Sigmoid colon (tissue), 7 donors: ENCODE results near the gene BCL2L1. TPM values are rescaled to one million over a fixed set of nuclear protein-coding genes. Genes with fewer than 3 reads are reported as not detected.

ENCODE experiments used
- DNase-seq: peaks from one replicate; pipeline ENCODE4 v3.0.0-alpha.2; 2019
- H3K27ac ChIP-seq, 4 donors: fragments of 200-600 bp; sonication (generic); one replicate each; pipeline ENCODE4 v1.5.1; 2016 to 2019; ENCODE audit warnings: mild to moderate bottlenecking in 1 of 4
- H3K27me3 ChIP-seq, 3 donors: fragments of 200-600 bp; sonication (generic); one replicate each; pipeline ENCODE4 v1.5.1; 2019; ENCODE audit warnings: mild to moderate bottlenecking in 1 of 3
- H3K36me3 ChIP-seq, 4 donors: fragments of 200-600 bp; sonication (generic); one replicate each; pipeline ENCODE4 v1.5.1; 2016 to 2019
- H3K4me1 ChIP-seq, 4 donors: fragments of 200-600 bp; sonication (generic); one replicate each; pipeline ENCODE4 v1.5.1; 2017 to 2019
- H3K4me3 ChIP-seq, 4 donors: fragments of 200-600 bp; sonication (generic); one replicate each; pipeline ENCODE4 v1.5.1; 2017 to 2019; ENCODE audit warnings: mild to moderate bottlenecking in 2 of 4, moderate library complexity in 1 of 4
- H3K9me3 ChIP-seq, 4 donors: fragments of 200-600 bp in 3 of 4; sonication (generic) in 3 of 4; one replicate each; pipeline versions ENCODE4 v1.5.1 to v1.6.1; 2013 to 2019
- EP300 ChIP-seq, 4 donors: sonication (generic); formaldehyde crosslinking; IDR thresholded peaks; one replicate each; pipeline ENCODE4 v1.6.1; 2017; ENCODE audit warnings: antibody characterized with exemption in 4 of 4
- POLR2A ChIP-seq, 2 donors: fragments of 450-650 bp; IDR thresholded peaks; one replicate each; pipeline ENCODE4 v1.6.1; 2016; ENCODE audit warnings: antibody characterized with exemption in 2 of 2, mild to moderate bottlenecking in 2 of 2, moderate library complexity in 2 of 2
- POLR2AphosphoS5 ChIP-seq, 4 donors: sonication (generic); formaldehyde crosslinking; IDR thresholded peaks; one replicate each; pipeline ENCODE4 v1.6.1; 2017; ENCODE audit warnings: antibody characterized with exemption in 4 of 4
- WGBS, 2 donors: extraction: QIAGEN DNeasy Blood & Tissue Kit; methylation state at CpG; one replicate each; pipeline ENCODE4 v1.1.7; 2013; 5-methylcytosine and 5-hydroxymethylcytosine counted together
- intact Hi-C: fragments of 100-400 bp; cut with DNase I; formaldehyde crosslinking; loops from one replicate; pipeline ENCODE4 v1.15.1; 2023
- polyA plus RNA-seq, 3 donors: library from polyadenylated mRNA; stranded (reverse); fragments of 200-250 nt; gene quantifications; one replicate each; pipeline ENCODE4 v1.2.3, GENCODE V29; 2013
- total RNA-seq, 4 donors: library from RNA; depleted of rRNA; stranded (reverse); fragments of >200 nt; gene quantifications; one replicate each; pipeline ENCODE4 v1.1.0, GENCODE V29; 2016
- TF ChIP-seq, protein P1 (sequence below), 4 experiments: fragments of 450-650 bp in 3 of 4; fragments of 200-600 bp in 1 of 4; IDR thresholded peaks; one replicate each; pipeline ENCODE4 v1.5.1; 2016 to 2019; ENCODE audit warnings: antibody characterized with exemption in 4 of 4, mild to moderate bottlenecking in 3 of 4, moderate library complexity in 2 of 4
- donor health status: healthy with polysubstance abuse.
- donor health status: Bipolar disorder and iron deficiency.
- donor health status: healthy.

The BCL2L1 gene
- total and polyA plus RNA-seq, 7 donors, result 53.2 to 94.8 (median 71.3) TPM

DNA sequence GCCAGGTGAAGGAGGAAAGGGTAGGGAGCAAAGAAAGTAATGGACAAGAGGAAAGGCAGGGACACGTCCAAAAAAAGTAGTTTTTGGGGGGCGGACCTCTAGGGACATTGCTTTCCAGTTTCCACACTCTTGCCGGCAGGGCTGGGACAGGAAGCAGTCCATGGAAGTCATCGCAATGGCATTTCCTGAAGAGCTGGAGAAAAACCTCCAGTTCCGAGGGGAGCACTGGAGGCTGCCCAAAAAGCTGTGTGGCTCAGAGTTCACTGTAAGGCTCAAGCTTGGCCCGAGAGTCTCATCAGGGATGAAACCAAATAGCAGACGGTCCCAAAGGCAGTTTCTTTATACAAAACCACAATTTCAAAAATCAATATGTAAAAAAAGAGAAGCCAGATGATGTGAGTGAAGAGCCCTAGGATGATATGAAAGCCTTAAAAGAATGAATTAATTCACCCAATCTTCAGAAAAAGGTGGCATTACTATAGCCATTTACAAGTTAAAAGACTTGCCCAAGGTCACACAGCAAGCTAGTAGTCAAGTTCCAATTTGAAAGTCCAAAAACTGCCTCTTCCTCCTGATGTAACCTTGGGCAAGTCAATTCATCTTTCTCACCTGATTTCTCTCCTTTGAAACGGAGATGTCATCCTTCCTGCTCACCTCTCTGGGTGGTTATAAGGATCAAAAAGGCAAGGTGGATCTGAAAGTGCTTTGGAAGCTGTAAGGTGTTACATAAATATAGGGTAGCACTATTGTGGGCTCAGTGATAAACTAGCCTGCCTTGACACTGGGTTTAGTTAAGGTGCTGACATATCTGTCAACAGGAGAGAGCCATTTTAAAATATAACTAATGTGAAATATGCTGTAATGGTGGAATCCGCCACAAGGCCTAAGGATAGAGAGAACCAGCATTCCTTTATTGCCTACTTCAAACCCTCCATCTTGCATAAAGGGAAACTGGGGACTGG, 9.1 kb downstream of the BCL2L1 start:
- Histone ChIP-seq H3K27ac (peak overlapping the region; percentile 80 to 99 (median 85)), H3K9me3 (no peaks in the 10 kb centered on the region), H3K36me3 (peaks cover 0 to 20% (median 3%) of the 10 kb centered on the region in 4 donors), H3K27me3 (no peaks in the 10 kb centered on the region), H3K4me1 (peaks cover 0 to 84% (median 75%) of the 10 kb centered on the region in 4 donors), H3K4me3 (peak overlapping the region in 3 of 4 donors; percentile 11 to 30 (median 15))
- DNase-seq, result peak; percentile 95
- WGBS, 2 donors, result 67 to 71% methylated on average over 9 of the region's 9 CpGs
- TF ChIP-seq, protein P1, sequence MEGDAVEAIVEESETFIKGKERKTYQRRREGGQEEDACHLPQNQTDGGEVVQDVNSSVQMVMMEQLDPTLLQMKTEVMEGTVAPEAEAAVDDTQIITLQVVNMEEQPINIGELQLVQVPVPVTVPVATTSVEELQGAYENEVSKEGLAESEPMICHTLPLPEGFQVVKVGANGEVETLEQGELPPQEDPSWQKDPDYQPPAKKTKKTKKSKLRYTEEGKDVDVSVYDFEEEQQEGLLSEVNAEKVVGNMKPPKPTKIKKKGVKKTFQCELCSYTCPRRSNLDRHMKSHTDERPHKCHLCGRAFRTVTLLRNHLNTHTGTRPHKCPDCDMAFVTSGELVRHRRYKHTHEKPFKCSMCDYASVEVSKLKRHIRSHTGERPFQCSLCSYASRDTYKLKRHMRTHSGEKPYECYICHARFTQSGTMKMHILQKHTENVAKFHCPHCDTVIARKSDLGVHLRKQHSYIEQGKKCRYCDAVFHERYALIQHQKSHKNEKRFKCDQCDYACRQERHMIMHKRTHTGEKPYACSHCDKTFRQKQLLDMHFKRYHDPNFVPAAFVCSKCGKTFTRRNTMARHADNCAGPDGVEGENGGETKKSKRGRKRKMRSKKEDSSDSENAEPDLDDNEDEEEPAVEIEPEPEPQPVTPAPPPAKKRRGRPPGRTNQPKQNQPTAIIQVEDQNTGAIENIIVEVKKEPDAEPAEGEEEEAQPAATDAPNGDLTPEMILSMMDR (IDR thresholded peaks at IDR 0.05), result no peak
- no peak for TF ChIP-seq POLR2A (IDR thresholded peaks at IDR 0.05)
- peak in 3 of 4 donors; percentile 38 to 67 (median 43) for TF ChIP-seq POLR2AphosphoS5 (IDR thresholded peaks at IDR 0.05)
- peak in 1 of 4 donors; percentile 30 for TF ChIP-seq EP300 (IDR thresholded peaks at IDR 0.05)
- intact Hi-C loops, result loop anchor here (2.0 kb wide), 1 partner anchor 43 kb away; no protein-coding TSS in a partner anchor

DNA sequence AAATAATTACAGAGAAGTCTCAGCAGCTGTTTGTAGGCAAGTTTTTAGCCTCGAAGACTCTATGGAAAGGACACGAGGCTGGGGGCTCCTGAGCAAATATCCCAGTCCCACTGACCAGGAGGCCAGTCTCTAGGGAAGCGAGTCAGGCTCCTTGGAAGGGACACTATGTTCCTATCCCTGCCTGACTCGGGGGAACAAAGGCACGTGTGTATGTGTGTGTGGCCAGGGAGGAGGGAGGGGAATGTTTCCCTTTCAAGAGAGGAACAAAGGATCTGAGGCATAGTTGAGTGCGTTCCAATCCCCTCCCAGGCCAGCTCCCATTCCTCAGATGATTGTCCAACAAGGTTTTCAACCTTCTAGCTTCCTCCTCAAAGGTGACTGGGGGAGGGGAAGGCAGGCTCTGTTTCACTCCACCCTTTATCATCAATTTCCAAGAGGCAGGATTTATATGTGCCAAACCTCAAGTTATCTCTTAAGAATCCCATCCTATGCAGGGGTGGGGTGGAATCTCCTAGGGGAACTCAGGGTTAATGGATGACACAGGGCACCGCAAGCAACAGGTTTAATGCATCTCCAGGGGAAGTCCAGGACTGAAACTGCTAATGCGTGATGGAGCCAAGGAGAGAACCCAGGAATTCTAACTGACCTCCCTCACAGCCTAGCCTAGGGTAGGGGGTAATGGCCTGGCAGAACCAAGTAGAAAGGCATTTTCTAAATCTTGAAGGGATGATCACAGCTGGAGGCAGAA, 9.9 kb downstream of the BCL2L1 start:
- Histone ChIP-seq H3K36me3 (peaks cover 0 to 14% (median 3%) of the 10 kb centered on the region in 4 donors), H3K27ac (peak overlapping the region; percentile 80 to 99 (median 85)), H3K9me3 (no peaks in the 10 kb centered on the region), H3K4me3 (peak overlapping the region in 3 of 4 donors; percentile 11 to 30 (median 15)), H3K4me1 (peaks cover 0 to 84% (median 76%) of the 10 kb centered on the region in 4 donors), H3K27me3 (no peaks in the 10 kb centered on the region)
- intact Hi-C loops, result loop anchor here (2.0 kb wide), 1 partner anchor 42 kb away; no protein-coding TSS in a partner anchor
- TF ChIP-seq POLR2A (IDR thresholded peaks at IDR 0.05), result no peak
- TF ChIP-seq EP300 (IDR thresholded peaks at IDR 0.05), result peak; percentile 94 to 98 (median 96)
- peak; percentile 86 to 96 (median 90) for TF ChIP-seq POLR2AphosphoS5 (IDR thresholded peaks at IDR 0.05)
- TF ChIP-seq, protein P1 (IDR thresholded peaks at IDR 0.05), result no peak
- 12 to 49% methylated on average over 8 of the region's 8 CpGs for WGBS, 2 donors
- DNase-seq, result peak; percentile 97

DNA sequence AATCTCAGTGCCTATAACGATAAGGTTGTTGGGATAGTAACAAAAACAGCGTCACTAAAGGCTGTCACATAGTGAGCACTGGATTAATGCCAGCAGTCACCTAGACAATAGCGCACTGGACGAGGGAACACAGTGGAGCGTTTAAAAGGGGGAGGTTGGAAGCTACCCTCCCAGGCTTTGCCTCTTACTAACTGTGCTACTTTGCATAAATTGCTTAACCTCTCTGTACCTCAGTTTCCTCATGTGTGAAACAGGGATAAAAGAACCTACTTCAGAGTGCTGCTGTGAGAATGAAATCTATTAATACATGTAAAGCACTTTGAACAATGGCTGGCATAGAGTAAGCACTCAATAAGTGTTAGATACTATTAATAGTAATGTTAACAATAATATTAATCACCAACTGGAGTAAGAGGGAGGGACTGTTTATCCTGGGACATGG, 10.5 kb downstream of the BCL2L1 start:
- WGBS, 2 donors, result 15 to 64% methylated on average over 5 of the region's 5 CpGs
- DNase-seq, result peak; percentile 65
- peak overlapping the region; percentile 80 to 99 (median 85) for H3K27ac ChIP-seq
- TF ChIP-seq EP300 (IDR thresholded peaks at IDR 0.05) (no peak), POLR2A (IDR thresholded peaks at IDR 0.05) (no peak), POLR2AphosphoS5 (IDR thresholded peaks at IDR 0.05) (peak in 3 of 4 donors; percentile 5 to 47 (median 8))
- TF ChIP-seq, protein P1 (IDR thresholded peaks at IDR 0.05), result no peak
- H3K4me3 ChIP-seq, result peak overlapping the region in 1 of 4 donors; percentile 13
- H3K9me3 ChIP-seq, result no peaks in the 10 kb centered on the region
- H3K36me3 ChIP-seq, result peaks cover 0 to 12% (median 3%) of the 10 kb centered on the region in 4 donors
- intact Hi-C loops, result loop anchor here (2.0 kb wide), 1 partner anchor 41 kb away; no protein-coding TSS in a partner anchor
- no peaks in the 10 kb centered on the region for H3K27me3 ChIP-seq
- H3K4me1 ChIP-seq, result peaks cover 0 to 78% (median 70%) of the 10 kb centered on the region in 4 donors
